Measurements from ENCODE around the gene HS3ST5.

- TF ChIP-seq, protein P1, sequence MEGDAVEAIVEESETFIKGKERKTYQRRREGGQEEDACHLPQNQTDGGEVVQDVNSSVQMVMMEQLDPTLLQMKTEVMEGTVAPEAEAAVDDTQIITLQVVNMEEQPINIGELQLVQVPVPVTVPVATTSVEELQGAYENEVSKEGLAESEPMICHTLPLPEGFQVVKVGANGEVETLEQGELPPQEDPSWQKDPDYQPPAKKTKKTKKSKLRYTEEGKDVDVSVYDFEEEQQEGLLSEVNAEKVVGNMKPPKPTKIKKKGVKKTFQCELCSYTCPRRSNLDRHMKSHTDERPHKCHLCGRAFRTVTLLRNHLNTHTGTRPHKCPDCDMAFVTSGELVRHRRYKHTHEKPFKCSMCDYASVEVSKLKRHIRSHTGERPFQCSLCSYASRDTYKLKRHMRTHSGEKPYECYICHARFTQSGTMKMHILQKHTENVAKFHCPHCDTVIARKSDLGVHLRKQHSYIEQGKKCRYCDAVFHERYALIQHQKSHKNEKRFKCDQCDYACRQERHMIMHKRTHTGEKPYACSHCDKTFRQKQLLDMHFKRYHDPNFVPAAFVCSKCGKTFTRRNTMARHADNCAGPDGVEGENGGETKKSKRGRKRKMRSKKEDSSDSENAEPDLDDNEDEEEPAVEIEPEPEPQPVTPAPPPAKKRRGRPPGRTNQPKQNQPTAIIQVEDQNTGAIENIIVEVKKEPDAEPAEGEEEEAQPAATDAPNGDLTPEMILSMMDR (IDR thresholded peaks at IDR 0.05): no peak
- TF ChIP-seq POLR2A (IDR thresholded peaks at IDR 0.05) (no peak), EP300 (IDR thresholded peaks at IDR 0.05) (no peak)
Observed at GRCh38 chr6:114327074-114327473, 15.7 kb downstream of the HS3ST5 start.
